Lower lobe of right lung (tissue), 2 donors: Measurements from ENCODE around the gene NOS2. TPM values are rescaled to one million over a fixed set of nuclear protein-coding genes. Genes with fewer than 3 reads are reported as not detected.
"Not testable (repeated sequence)": the region's sequence is repeated elsewhere in the genome, so short reads cannot be mapped to it uniquely, and the experiment has no call there.

Experiments
- ATAC-seq, 2 donors: fragments of 200-7000 bp; cut with Tn5 transposase; one replicate each; pipeline ENCODE4 v1.9.1; 2020 to 2022; ENCODE audit warnings: mild to moderate bottlenecking in 2 of 2, moderate library complexity in 2 of 2
- DNase-seq: peaks from one replicate; pipeline ENCODE4 v3.0.0-alpha.2; 2020
- H3K27ac ChIP-seq: fragments of 200-600 bp; one replicate; pipeline ENCODE4 v1.8.0; 2022
- H3K27me3 ChIP-seq: fragments of 200-600 bp; one replicate; pipeline ENCODE4 v1.8.0; 2022; ENCODE audit warnings: low read depth
- H3K36me3 ChIP-seq: fragments of 200-600 bp; one replicate; pipeline ENCODE4 v1.8.0; 2022; ENCODE audit warnings: mild to moderate bottlenecking
- H3K4me1 ChIP-seq: fragments of 200-600 bp; one replicate; pipeline ENCODE4 v1.8.0; 2022
- H3K4me3 ChIP-seq: fragments of 200-600 bp; one replicate; pipeline ENCODE4 v1.8.0; 2022; ENCODE audit warnings: mild to moderate bottlenecking
- H3K9me3 ChIP-seq: fragments of 200-600 bp; one replicate; pipeline ENCODE4 v1.8.0; 2022
- CTCF ChIP-seq: fragments of 200-600 bp; IDR thresholded peaks from one replicate; pipeline ENCODE4 v1.8.0; 2022; ENCODE audit warnings: antibody characterized with exemption, mild to moderate bottlenecking
- intact Hi-C: fragments of 100-400 bp; cut with DNase I; formaldehyde crosslinking; loops from one replicate; pipeline ENCODE4 v1.11.0; 2022
- total RNA-seq: library from RNA; stranded (reverse); fragmentation: NEBNext Ultra II Directional; extraction: Animal tissue kit (Norgen Biotek cat#: 25700); gene quantifications from one replicate; pipeline ENCODE4 v1.2.1, GENCODE V29; 2021
- donor health status: DM: no; HTN: yes; CAD: no; lungs with severe emphysema.

NOS2 gene
- total RNA-seq, 1 donor from 2014 or later = 0.38 TPM

GRCh38 chr17:27834571-27834970 is 34.2 kb upstream of the NOS2 start:
- no peak overlapping the region for H3K27ac ChIP-seq
- no peaks in the 10 kb centered on the region for H3K27me3 ChIP-seq
- H3K36me3 ChIP-seq = no peaks in the 10 kb centered on the region
- TF ChIP-seq CTCF = no peak
- intact Hi-C loops = no loop called here
- DNase-seq (no peak), ATAC-seq (no peak)
- H3K4me1 ChIP-seq = no peaks in the 10 kb centered on the region
- no peaks in the 10 kb centered on the region for H3K9me3 ChIP-seq
- H3K4me3 ChIP-seq = no peak overlapping the region

- no peaks in the 10 kb centered on the region for H3K27me3 ChIP-seq
Measured at GRCh38 chr17:27832831-27833230, 32.5 kb upstream of the NOS2 start.

GRCh38 chr17:27829888-27830287 is 29.6 kb upstream of the NOS2 start:
- H3K27ac ChIP-seq, H3K36me3 ChIP-seq, H3K4me3 ChIP-seq, H3K27me3 ChIP-seq, intact Hi-C loops, H3K4me1 ChIP-seq, DNase-seq, H3K9me3 ChIP-seq: not testable (repeated sequence)
- peak; percentile 92 to 96 for ATAC-seq

More at GRCh38 chr17:27832831-27833230, 32.5 kb upstream of the NOS2 start:
- ATAC-seq (no peak), DNase-seq (no peak)
- Histone ChIP-seq H3K4me1 (no peaks in the 10 kb centered on the region), H3K9me3 (no peaks in the 10 kb centered on the region), H3K36me3 (no peaks in the 10 kb centered on the region), H3K27ac (no peak overlapping the region), H3K4me3 (no peak overlapping the region)
- no peak for TF ChIP-seq CTCF
- intact Hi-C loops = no loop called here

- H3K27me3 ChIP-seq, intact Hi-C loops, H3K27ac ChIP-seq, H3K36me3 ChIP-seq, H3K9me3 ChIP-seq, H3K4me1 ChIP-seq, DNase-seq, H3K4me3 ChIP-seq: not testable (repeated sequence)
- peak in 1 of 2 donors; percentile 22 for ATAC-seq
Measured at GRCh38 chr17:27829143-27829711, 28.9 kb upstream of the NOS2 start.

GRCh38 chr17:27825459-27825858 is 25.1 kb upstream of the NOS2 start:
- no peaks in the 10 kb centered on the region for H3K27me3 ChIP-seq
- intact Hi-C loops = no loop called here
- TF ChIP-seq CTCF = no peak
- H3K9me3 ChIP-seq = no peaks in the 10 kb centered on the region
- no peak overlapping the region for H3K27ac ChIP-seq
- no peak overlapping the region for H3K4me3 ChIP-seq
- DNase-seq (no peak), ATAC-seq (no peak)
- H3K36me3 ChIP-seq = no peaks in the 10 kb centered on the region
- H3K4me1 ChIP-seq = no peaks in the 10 kb centered on the region

GRCh38 chr17:27824745-27825144 is 24.4 kb upstream of the NOS2 start:
- H3K4me3 ChIP-seq = no peak overlapping the region
- no peaks in the 10 kb centered on the region for H3K4me1 ChIP-seq
- ATAC-seq (no peak), DNase-seq (no peak)
- H3K9me3 ChIP-seq = no peaks in the 10 kb centered on the region
- H3K36me3 ChIP-seq = no peaks in the 10 kb centered on the region
- no peaks in the 10 kb centered on the region for H3K27me3 ChIP-seq
- TF ChIP-seq CTCF = no peak
- intact Hi-C loops = no loop called here
- no peak overlapping the region for H3K27ac ChIP-seq
